ENCODE measurements around the gene PTPN22.
A peak's percentile ranks its signal among the peaks of the same experiment; 100 is the strongest.

PTPN22 gene

DNA sequence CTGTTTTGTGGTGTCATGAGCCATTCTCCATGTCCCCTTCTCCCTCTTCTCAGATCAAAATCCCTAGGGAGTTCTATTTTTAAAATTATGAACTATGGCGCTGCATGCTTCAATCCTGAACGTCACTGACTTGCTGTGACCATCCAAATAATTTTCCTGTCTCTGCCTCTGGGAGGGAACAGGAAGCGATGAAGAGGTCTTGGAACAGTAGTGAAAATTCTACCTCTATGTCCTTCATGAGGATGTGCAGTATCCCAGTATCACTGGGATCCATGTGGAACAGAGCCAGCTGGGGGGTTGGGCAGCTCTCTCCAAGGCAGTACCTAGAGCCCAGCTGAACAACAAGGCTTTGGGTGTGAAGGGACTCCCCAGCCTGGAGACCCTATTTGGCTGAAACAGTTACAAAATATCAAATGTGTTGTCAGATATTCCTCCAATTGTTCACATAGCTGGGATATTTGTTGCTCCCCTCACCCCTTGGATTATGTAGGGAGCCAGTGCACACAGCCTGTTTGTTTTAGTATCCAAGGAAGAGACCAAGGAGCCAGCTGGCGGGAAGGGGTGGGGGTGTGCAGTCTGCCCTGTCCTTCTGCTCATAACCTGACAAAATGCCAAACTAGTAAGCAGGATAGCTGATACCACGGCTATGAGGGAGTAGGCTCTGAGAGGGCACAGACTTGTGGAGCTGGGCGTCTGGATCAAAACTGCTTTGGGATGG is 41.2 kb upstream of the PTPN22 start:
- Histone ChIP-seq H3K4me1 (ENCODE audit: insufficient read depth, low read length, poor library complexity, severe bottlenecking) (peaks cover 11% of the 10 kb centered on the region), H3K27me3 (ENCODE audit: insufficient read depth, low read length, poor library complexity, severe bottlenecking) (no peaks in the 10 kb centered on the region), H3K9me2 (replicated peaks; ENCODE audit: low read depth, low read length) (no peaks in the 10 kb centered on the region), H3K4me2 (ENCODE audit: low read depth, low read length, poor library complexity, severe bottlenecking) (no peak overlapping the region), H3K79me2 (ENCODE audit: insufficient read depth, low read length) (peaks cover 24% of the 10 kb centered on the region; the same call in 1 of the 2 replicates), H3K9ac (ENCODE audit: low read depth, low read length, poor library complexity, severe bottlenecking) (no peak overlapping the region), H2AFZ (ENCODE audit: low read length) (no peak overlapping the region), H4K20me1 (ENCODE audit: insufficient read depth, low read length, poor library complexity, severe bottlenecking) (peaks cover 2% of the 10 kb centered on the region), H3K9me3 (ENCODE audit: insufficient read depth, low read depth, low read length) (no peaks in the 10 kb centered on the region), H3F3A (ENCODE audit: low read depth) (no peaks in the 10 kb centered on the region), H3K4me3 (ENCODE audit: low read length, poor library complexity, severe bottlenecking) (no peak overlapping the region), H3K36me3 (ENCODE audit: insufficient read depth, low read length) (peaks cover 21% of the 10 kb centered on the region; the same call in 1 of the 2 replicates)
- TF ChIP-seq EZH2phosphoT487 (IDR thresholded peaks at IDR 0.05; ENCODE audit: borderline replicate concordance) = no peak
- TF ChIP-seq, protein P1, sequence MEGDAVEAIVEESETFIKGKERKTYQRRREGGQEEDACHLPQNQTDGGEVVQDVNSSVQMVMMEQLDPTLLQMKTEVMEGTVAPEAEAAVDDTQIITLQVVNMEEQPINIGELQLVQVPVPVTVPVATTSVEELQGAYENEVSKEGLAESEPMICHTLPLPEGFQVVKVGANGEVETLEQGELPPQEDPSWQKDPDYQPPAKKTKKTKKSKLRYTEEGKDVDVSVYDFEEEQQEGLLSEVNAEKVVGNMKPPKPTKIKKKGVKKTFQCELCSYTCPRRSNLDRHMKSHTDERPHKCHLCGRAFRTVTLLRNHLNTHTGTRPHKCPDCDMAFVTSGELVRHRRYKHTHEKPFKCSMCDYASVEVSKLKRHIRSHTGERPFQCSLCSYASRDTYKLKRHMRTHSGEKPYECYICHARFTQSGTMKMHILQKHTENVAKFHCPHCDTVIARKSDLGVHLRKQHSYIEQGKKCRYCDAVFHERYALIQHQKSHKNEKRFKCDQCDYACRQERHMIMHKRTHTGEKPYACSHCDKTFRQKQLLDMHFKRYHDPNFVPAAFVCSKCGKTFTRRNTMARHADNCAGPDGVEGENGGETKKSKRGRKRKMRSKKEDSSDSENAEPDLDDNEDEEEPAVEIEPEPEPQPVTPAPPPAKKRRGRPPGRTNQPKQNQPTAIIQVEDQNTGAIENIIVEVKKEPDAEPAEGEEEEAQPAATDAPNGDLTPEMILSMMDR (conservative IDR thresholded peaks at IDR 0.05; ENCODE audit: low read length) = no peak

DNA sequence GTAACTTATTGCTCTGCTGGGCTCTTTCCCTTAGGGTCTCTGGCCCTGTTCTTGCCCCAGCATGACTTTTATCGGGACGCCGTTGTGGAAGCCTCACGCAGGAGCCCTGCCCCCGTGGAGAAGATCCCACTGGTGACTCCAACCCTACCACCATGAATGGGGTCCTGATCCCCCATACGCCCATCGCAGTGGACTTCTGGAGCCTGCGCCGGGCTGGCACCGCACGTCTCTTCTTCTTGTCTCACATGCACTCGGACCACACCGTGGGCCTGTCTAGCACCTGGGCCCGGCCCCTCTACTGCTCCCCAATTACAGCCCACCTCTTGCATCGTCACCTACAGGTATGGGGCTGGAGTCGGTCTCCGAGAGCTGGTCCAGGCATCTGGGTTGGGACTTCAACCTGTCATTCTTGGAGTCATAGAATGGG is 33.9 kb upstream of the PTPN22 start:
- no peaks in the 10 kb centered on the region for H3K27me3 ChIP-seq (ENCODE audit: insufficient read depth, low read length, poor library complexity, severe bottlenecking)
- TF ChIP-seq EZH2phosphoT487 (IDR thresholded peaks at IDR 0.05; ENCODE audit: borderline replicate concordance) = no peak
- TF ChIP-seq, protein P1 (conservative IDR thresholded peaks at IDR 0.05; ENCODE audit: low read length) = no peak
- H2AFZ ChIP-seq (ENCODE audit: low read length) = peak overlapping the region; percentile 95
- H4K20me1 ChIP-seq (ENCODE audit: insufficient read depth, low read length, poor library complexity, severe bottlenecking) = peaks cover 2% of the 10 kb centered on the region
- peaks cover 79% of the 10 kb centered on the region for H3K79me2 ChIP-seq (ENCODE audit: insufficient read depth, low read length)
- no peaks in the 10 kb centered on the region for H3F3A ChIP-seq (ENCODE audit: low read depth)
- H3K9ac ChIP-seq (ENCODE audit: low read depth, low read length, poor library complexity, severe bottlenecking) = peak overlapping the region; percentile 90
- H3K9me2 ChIP-seq (replicated peaks; ENCODE audit: low read depth, low read length) = no peaks in the 10 kb centered on the region
- no peaks in the 10 kb centered on the region; the same call in 1 of the 2 replicates for H3K36me3 ChIP-seq (ENCODE audit: insufficient read depth, low read length)
- H3K4me1 ChIP-seq (ENCODE audit: insufficient read depth, low read length, poor library complexity, severe bottlenecking) = peaks cover 49% of the 10 kb centered on the region
- peak overlapping the region; percentile 91 for H3K4me3 ChIP-seq (ENCODE audit: low read length, poor library complexity, severe bottlenecking)
- H3K4me2 ChIP-seq (ENCODE audit: low read depth, low read length, poor library complexity, severe bottlenecking) = peak overlapping the region; percentile 68
- H3K9me3 ChIP-seq (ENCODE audit: insufficient read depth, low read depth, low read length) = no peaks in the 10 kb centered on the region

DNA sequence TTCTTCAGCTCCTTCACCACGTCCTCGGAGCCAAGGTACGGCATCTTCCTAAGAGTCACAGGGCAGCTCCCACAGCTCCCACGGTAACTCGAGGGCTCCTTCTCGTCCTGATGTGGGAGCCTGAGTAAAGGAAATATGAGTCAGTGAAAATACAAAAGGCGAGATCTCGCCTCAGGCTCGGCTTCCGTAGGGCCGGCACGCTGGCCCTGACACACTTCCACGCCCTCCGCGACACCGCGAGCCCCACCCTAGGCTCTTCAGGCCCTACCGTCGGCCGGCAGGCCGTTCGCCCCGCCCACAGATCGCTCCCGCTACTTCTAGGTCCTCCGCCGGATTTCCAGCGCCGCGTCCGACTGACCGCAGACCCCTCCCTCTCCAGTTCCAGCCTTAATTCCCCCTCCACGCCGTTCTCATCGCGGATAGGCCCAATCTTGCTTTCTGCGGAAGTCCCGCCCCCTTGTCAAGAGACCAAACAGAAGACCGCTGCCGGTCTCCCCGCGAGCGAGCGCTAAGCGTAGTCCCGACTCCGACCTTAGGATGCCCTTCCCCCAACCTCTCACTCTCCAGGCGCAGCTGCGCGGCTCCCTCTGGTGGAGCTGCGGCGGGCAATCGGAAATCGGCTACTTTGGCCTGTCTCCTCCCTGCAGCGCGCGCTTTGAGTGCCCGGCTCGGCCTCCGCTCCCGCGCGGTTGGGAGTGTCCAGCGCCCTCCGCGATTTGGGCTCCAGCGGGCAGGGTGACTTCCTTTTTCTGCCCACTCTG is 33.3 kb upstream of the PTPN22 start, which contains the start of the genes AP4B1 and DCLRE1B:
TSS of gene AP4B1 (minus strand) at position 126 of the 761 bp plus-strand sequence. CDS start at position 44, 82 bp downstream.
TSS of gene DCLRE1B (plus strand) at position 653 of the 761 bp plus-strand sequence. CDS start 261 bp downstream, outside the sequence.
- H3K9ac ChIP-seq (ENCODE audit: low read depth, low read length, poor library complexity, severe bottlenecking) = peak within 1 kb of the TSS; percentile 90
- H2AFZ ChIP-seq (ENCODE audit: low read length) = peak within 1 kb of the TSS; percentile 95
- H3K4me1 ChIP-seq (ENCODE audit: insufficient read depth, low read length, poor library complexity, severe bottlenecking) = peaks cover 49% of the 10 kb centered on the region
- H4K20me1 ChIP-seq (ENCODE audit: insufficient read depth, low read length, poor library complexity, severe bottlenecking) = peaks cover 2% of the 10 kb centered on the region
- no peaks in the 10 kb centered on the region for H3K27me3 ChIP-seq (ENCODE audit: insufficient read depth, low read length, poor library complexity, severe bottlenecking)
- H3K36me3 ChIP-seq (ENCODE audit: insufficient read depth, low read length) = no peaks in the 10 kb centered on the region; the same call in 1 of the 2 replicates
- TF ChIP-seq, protein P1 (conservative IDR thresholded peaks at IDR 0.05; ENCODE audit: low read length) = peak; percentile 50
- TF ChIP-seq EZH2phosphoT487 (IDR thresholded peaks at IDR 0.05; ENCODE audit: borderline replicate concordance) = no peak
- H3K4me2 ChIP-seq (ENCODE audit: low read depth, low read length, poor library complexity, severe bottlenecking) = peak within 1 kb of the TSS; percentile 94
- no peaks in the 10 kb centered on the region for H3K9me2 ChIP-seq (replicated peaks; ENCODE audit: low read depth, low read length)
- H3F3A ChIP-seq (ENCODE audit: low read depth) = no peaks in the 10 kb centered on the region
- peaks cover 73% of the 10 kb centered on the region for H3K79me2 ChIP-seq (ENCODE audit: insufficient read depth, low read length)
- no peaks in the 10 kb centered on the region for H3K9me3 ChIP-seq (ENCODE audit: insufficient read depth, low read depth, low read length)
- peak within 1 kb of the TSS; percentile 91 for H3K4me3 ChIP-seq (ENCODE audit: low read length, poor library complexity, severe bottlenecking)
